ENCODE measurements around the gene ANKRD33B. TPM values are rescaled to one million over a fixed set of nuclear protein-coding genes. Genes with fewer than 3 reads are reported as not detected.
"Not testable (repeated sequence)": the region's sequence is repeated elsewhere in the genome, so short reads cannot be mapped to it uniquely, and the experiment has no call there.

ANKRD33B gene
- total RNA-seq, 1 donor from 2014 or later: 0.83 TPM

DNA sequence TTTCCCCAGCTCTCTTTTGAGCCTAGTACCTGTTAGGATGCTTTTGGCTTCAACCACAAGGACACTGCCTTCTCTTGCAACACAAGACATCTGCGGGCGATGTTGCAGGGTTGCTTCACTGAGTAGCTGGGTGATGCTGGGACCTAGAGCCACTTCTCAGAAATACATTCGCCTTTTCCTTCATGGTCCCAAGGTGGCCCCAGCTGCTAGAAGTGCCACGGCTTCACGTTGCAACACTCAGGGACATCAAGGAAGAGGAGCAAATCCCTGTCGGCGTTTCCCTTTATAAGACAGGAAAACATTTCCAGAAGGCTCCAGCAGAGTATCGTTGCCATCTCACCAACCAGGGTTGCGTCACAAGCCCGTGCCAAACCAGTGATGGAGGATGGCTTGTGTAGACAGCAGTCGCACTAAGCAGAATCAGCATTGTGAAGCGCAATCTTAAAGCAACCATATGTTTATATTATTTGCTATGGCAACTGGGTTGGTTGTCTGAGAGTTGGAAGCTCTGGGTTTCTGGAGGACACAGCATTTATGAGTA lies 62.7 kb downstream of the ANKRD33B start:
- H3K36me3 Mint-ChIP-seq (ENCODE audit: unreplicated experiment): no peaks in the 10 kb centered on the region
- H3K4me1 Mint-ChIP-seq (ENCODE audit: unreplicated experiment): peaks cover 9% of the 10 kb centered on the region
- H3K9me3 Mint-ChIP-seq (ENCODE audit: unreplicated experiment): peaks cover 3% of the 10 kb centered on the region
- H3K27ac Mint-ChIP-seq (ENCODE audit: unreplicated experiment): no peak overlapping the region
- H3K27me3 Mint-ChIP-seq (ENCODE audit: unreplicated experiment): peaks cover 8% of the 10 kb centered on the region
- no peak overlapping the region for H3K4me3 Mint-ChIP-seq (ENCODE audit: unreplicated experiment)
- no peak for DNase-seq (ENCODE audit: extremely low spot score, unreplicated experiment)
- TF ChIP-seq, protein P1, sequence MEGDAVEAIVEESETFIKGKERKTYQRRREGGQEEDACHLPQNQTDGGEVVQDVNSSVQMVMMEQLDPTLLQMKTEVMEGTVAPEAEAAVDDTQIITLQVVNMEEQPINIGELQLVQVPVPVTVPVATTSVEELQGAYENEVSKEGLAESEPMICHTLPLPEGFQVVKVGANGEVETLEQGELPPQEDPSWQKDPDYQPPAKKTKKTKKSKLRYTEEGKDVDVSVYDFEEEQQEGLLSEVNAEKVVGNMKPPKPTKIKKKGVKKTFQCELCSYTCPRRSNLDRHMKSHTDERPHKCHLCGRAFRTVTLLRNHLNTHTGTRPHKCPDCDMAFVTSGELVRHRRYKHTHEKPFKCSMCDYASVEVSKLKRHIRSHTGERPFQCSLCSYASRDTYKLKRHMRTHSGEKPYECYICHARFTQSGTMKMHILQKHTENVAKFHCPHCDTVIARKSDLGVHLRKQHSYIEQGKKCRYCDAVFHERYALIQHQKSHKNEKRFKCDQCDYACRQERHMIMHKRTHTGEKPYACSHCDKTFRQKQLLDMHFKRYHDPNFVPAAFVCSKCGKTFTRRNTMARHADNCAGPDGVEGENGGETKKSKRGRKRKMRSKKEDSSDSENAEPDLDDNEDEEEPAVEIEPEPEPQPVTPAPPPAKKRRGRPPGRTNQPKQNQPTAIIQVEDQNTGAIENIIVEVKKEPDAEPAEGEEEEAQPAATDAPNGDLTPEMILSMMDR (IDR thresholded peaks at IDR 0.05): no peak

DNA sequence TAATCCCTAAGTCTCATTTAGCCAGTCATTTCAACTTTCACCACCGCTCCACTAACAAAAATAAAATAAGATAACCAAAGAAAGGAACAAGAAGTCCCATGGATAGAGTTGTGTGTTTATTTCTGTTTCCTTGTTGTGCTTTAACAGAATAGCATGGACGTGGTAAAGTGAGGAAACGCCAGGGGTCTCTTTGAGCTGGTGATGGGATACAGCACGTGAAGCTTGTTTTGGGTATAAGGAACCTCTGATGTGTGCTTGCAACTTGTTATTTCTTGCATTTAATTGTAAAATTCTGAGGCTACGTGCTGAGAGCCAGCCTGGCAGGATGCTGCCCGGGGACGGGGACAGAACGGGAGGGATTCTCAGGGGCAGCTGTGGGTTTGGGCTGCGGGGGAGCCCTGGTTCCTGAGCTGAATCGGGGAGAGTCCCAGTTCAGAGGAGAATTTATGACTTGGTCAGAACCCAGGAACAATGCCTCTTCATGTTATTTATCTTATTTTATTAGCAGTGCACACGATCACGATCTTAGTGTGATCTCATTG lies 63.4 kb downstream of the ANKRD33B start:
- Mint-ChIP-seq H3K27ac (ENCODE audit: unreplicated experiment) (peak overlapping the region; percentile 78), H3K4me3 (ENCODE audit: unreplicated experiment) (peak overlapping the region; percentile 77), H3K36me3 (ENCODE audit: unreplicated experiment) (no peaks in the 10 kb centered on the region), H3K9me3 (ENCODE audit: unreplicated experiment) (no peaks in the 10 kb centered on the region), H3K27me3 (ENCODE audit: unreplicated experiment) (peaks cover 8% of the 10 kb centered on the region), H3K4me1 (ENCODE audit: unreplicated experiment) (peaks cover 13% of the 10 kb centered on the region)
- no peak for DNase-seq (ENCODE audit: extremely low spot score, unreplicated experiment)
- TF ChIP-seq, protein P1 (IDR thresholded peaks at IDR 0.05): no peak

DNA sequence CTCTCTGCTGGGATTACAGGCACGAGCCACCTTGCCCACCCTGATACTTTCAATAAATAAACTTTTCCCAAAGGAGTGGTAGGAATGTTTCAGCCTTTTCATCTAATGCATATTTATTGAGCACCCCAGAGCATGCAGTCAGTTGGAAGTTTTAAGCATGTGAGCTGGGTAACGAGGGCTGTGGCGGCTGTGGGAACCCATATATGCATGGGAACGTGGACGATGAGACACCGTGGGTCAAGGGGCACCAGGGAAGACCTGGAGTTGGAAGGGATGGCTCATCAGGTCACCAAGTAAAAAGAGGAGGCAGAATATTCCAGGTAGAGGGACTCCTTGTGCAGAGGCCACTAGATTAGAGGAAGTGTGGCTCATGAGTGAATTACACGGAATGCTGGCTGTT lies 64.7 kb downstream of the ANKRD33B start:
- H3K27ac Mint-ChIP-seq (ENCODE audit: unreplicated experiment): no peak overlapping the region
- no peaks in the 10 kb centered on the region for H3K9me3 Mint-ChIP-seq (ENCODE audit: unreplicated experiment)
- H3K4me1 Mint-ChIP-seq (ENCODE audit: unreplicated experiment): peaks cover 13% of the 10 kb centered on the region
- H3K4me3 Mint-ChIP-seq (ENCODE audit: unreplicated experiment): no peak overlapping the region
- no peak for DNase-seq (ENCODE audit: extremely low spot score, unreplicated experiment)
- peaks cover 8% of the 10 kb centered on the region for H3K27me3 Mint-ChIP-seq (ENCODE audit: unreplicated experiment)
- no peaks in the 10 kb centered on the region for H3K36me3 Mint-ChIP-seq (ENCODE audit: unreplicated experiment)
- TF ChIP-seq, protein P1 (IDR thresholded peaks at IDR 0.05): no peak

DNA sequence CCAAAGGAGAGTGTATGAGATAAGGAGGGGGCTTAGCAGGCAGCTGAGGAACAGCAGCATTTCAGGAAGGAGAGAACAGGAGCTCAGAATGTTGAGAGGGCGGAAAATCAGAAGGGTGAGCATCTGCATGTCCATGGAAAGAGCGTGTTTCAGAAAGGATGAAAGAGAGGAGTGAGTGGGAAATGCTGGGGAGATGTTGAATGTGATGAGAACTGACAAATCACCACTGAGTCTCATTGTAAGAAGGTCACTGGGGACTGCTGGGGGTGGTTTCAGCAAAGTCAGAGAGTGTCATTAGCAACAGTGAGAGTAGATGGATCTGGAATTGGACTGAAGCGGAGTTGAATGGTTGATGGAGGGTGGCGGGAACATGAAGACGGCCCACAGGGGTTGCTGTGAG lies 65.8 kb downstream of the ANKRD33B start:
- Mint-ChIP-seq H3K27me3 (ENCODE audit: unreplicated experiment) (peaks cover 8% of the 10 kb centered on the region), H3K27ac (ENCODE audit: unreplicated experiment) (no peak overlapping the region), H3K36me3 (ENCODE audit: unreplicated experiment) (no peaks in the 10 kb centered on the region), H3K4me3 (ENCODE audit: unreplicated experiment) (no peak overlapping the region), H3K4me1 (ENCODE audit: unreplicated experiment) (peaks cover 13% of the 10 kb centered on the region), H3K9me3 (ENCODE audit: unreplicated experiment) (no peaks in the 10 kb centered on the region)
- DNase-seq (ENCODE audit: extremely low spot score, unreplicated experiment): no peak
- TF ChIP-seq, protein P1 (IDR thresholded peaks at IDR 0.05): no peak

DNA sequence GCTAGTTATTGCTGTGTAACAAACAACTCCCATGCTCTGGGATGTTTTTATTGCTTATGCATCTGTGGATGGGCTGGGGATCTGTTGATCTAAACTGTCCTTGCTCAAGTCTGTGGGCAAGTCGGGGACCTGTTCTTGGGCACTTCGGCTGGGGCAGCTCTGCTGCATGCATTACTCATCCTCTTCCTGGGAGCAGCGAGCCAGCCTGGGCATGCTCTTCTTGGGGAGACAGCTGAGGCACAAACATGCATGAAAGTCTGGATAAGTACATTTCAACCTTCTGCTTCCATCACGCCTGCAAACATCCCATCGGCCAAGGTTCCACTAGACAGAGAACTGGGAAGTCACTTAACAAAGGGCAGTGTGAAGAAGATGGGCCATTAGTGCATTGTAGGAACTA lies 66.3 kb downstream of the ANKRD33B start:
- peaks cover 8% of the 10 kb centered on the region for H3K27me3 Mint-ChIP-seq (ENCODE audit: unreplicated experiment)
- no peak for DNase-seq (ENCODE audit: extremely low spot score, unreplicated experiment)
- TF ChIP-seq, protein P1 (IDR thresholded peaks at IDR 0.05): no peak
- no peak overlapping the region for H3K27ac Mint-ChIP-seq (ENCODE audit: unreplicated experiment)
- H3K4me3 Mint-ChIP-seq (ENCODE audit: unreplicated experiment): no peak overlapping the region
- H3K9me3 Mint-ChIP-seq (ENCODE audit: unreplicated experiment): no peaks in the 10 kb centered on the region
- no peaks in the 10 kb centered on the region for H3K36me3 Mint-ChIP-seq (ENCODE audit: unreplicated experiment)
- H3K4me1 Mint-ChIP-seq (ENCODE audit: unreplicated experiment): peaks cover 13% of the 10 kb centered on the region

DNA sequence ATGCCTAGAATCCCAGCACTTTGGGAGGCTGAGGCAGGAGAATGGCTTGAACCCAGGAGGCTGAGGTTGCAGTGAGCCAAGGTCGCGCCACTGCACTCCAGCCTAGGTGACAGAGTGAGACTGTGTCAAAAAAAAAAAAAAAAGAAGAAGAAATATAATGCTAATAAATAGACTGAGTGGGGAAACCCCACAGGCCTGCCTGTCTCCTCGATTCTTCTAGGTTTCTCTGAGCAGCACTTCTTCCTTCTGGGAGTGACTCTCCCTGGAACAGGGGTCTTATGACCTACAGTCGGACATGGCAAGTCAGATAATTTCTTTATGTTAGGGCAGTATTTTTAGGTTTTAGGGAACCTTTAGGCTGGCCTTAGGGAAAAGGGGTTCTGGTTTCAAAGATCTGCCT lies 66.9 kb downstream of the ANKRD33B start:
- H3K9me3 Mint-ChIP-seq (ENCODE audit: unreplicated experiment); H3K27me3 Mint-ChIP-seq (ENCODE audit: unreplicated experiment); H3K36me3 Mint-ChIP-seq (ENCODE audit: unreplicated experiment); DNase-seq (ENCODE audit: extremely low spot score, unreplicated experiment); H3K4me3 Mint-ChIP-seq (ENCODE audit: unreplicated experiment); H3K27ac Mint-ChIP-seq (ENCODE audit: unreplicated experiment): not testable (repeated sequence)
- peaks cover 13% of the 10 kb centered on the region for H3K4me1 Mint-ChIP-seq (ENCODE audit: unreplicated experiment)

Measured in osteocyte (in vitro differentiated cells).